ENCODE results near the gene MYT1.
"Not testable (repeated sequence)": the region's sequence is repeated elsewhere in the genome, so short reads cannot be mapped to it uniquely, and the experiment has no call there.

MYT1 gene

GRCh38 chr20:64169091-64169560, 4.9 kb downstream of the MYT1 start:
- DNase-seq (ENCODE audit: low read depth): no peak

GRCh38 chr20:64171211-64171610, 7.0 kb downstream of the MYT1 start:
- DNase-seq (ENCODE audit: low read depth): no peak

- no peak for DNase-seq (ENCODE audit: low read depth)
Measured at GRCh38 chr20:64173116-64173515, 8.9 kb downstream of the MYT1 start.

- DNase-seq (ENCODE audit: low read depth): no peak
Measured at GRCh38 chr20:64176551-64176950, 12.3 kb downstream of the MYT1 start.

GRCh38 chr20:64176971-64177370, 12.7 kb downstream of the MYT1 start:
- no peak for DNase-seq (ENCODE audit: low read depth)

GRCh38 chr20:64177384-64177783, 13.1 kb downstream of the MYT1 start:
- no peak for DNase-seq (ENCODE audit: low read depth)

GRCh38 chr20:64177787-64178186, 13.5 kb downstream of the MYT1 start:
- no peak for DNase-seq (ENCODE audit: low read depth)

- not testable (repeated sequence) for DNase-seq (ENCODE audit: low read depth)
Measured at GRCh38 chr20:64178925-64179324, 14.7 kb downstream of the MYT1 start.

- no peak for DNase-seq (ENCODE audit: low read depth)
Measured at GRCh38 chr20:64179805-64180204, 15.6 kb downstream of the MYT1 start.

GRCh38 chr20:64180673-64181072, 16.4 kb downstream of the MYT1 start:
- DNase-seq (ENCODE audit: low read depth): no peak

GRCh38 chr20:64181391-64181790, 17.1 kb downstream of the MYT1 start:
- no peak for DNase-seq (ENCODE audit: low read depth)

- no peak for DNase-seq (ENCODE audit: low read depth)
Measured at GRCh38 chr20:64182146-64182865, 18.1 kb downstream of the MYT1 start.

- DNase-seq (ENCODE audit: low read depth): no peak
Measured at GRCh38 chr20:64183313-64183712, 19.1 kb downstream of the MYT1 start.

GRCh38 chr20:64184795-64185194, 20.5 kb downstream of the MYT1 start:
- DNase-seq (ENCODE audit: low read depth): no peak

- no peak for DNase-seq (ENCODE audit: low read depth)
Measured at GRCh38 chr20:64185276-64185900, 21.1 kb downstream of the MYT1 start.

- DNase-seq (ENCODE audit: low read depth): no peak
Measured at GRCh38 chr20:64186071-64186598, 21.9 kb downstream of the MYT1 start.

GRCh38 chr20:64187213-64187612, 23.0 kb downstream of the MYT1 start:
- not testable (repeated sequence) for DNase-seq (ENCODE audit: low read depth)

- no peak for DNase-seq (ENCODE audit: low read depth)
Measured at GRCh38 chr20:64188091-64188490, 23.8 kb downstream of the MYT1 start.

- DNase-seq (ENCODE audit: low read depth): no peak
Measured at GRCh38 chr20:64188682-64189529, 24.7 kb downstream of the MYT1 start.

GRCh38 chr20:64189530-64189966, 25.3 kb downstream of the MYT1 start:
- DNase-seq (ENCODE audit: low read depth): no peak

- DNase-seq (ENCODE audit: low read depth): no peak
Measured at GRCh38 chr20:64189986-64190385, 25.7 kb downstream of the MYT1 start.

- no peak for DNase-seq (ENCODE audit: low read depth)
Measured at GRCh38 chr20:64191002-64191401, 26.8 kb downstream of the MYT1 start.

Data from activated gamma-delta T cell treated with anti-CD3 and anti-CD28 coated beads, Interleukin-2, amount 50 U/mL, for 16 hours (primary cell).